Measurements from ENCODE around the gene RGPD8. TPM values are rescaled to one million over a fixed set of nuclear protein-coding genes. Genes with fewer than 3 reads are reported as not detected.

Gene RGPD8
- total RNA-seq, 1 donor from 2014 or later = 3.5 TPM

GRCh38 chr2:112322919-112323318 is 110.5 kb downstream of the RGPD8 start:
- ATAC-seq = no peak

DNA sequence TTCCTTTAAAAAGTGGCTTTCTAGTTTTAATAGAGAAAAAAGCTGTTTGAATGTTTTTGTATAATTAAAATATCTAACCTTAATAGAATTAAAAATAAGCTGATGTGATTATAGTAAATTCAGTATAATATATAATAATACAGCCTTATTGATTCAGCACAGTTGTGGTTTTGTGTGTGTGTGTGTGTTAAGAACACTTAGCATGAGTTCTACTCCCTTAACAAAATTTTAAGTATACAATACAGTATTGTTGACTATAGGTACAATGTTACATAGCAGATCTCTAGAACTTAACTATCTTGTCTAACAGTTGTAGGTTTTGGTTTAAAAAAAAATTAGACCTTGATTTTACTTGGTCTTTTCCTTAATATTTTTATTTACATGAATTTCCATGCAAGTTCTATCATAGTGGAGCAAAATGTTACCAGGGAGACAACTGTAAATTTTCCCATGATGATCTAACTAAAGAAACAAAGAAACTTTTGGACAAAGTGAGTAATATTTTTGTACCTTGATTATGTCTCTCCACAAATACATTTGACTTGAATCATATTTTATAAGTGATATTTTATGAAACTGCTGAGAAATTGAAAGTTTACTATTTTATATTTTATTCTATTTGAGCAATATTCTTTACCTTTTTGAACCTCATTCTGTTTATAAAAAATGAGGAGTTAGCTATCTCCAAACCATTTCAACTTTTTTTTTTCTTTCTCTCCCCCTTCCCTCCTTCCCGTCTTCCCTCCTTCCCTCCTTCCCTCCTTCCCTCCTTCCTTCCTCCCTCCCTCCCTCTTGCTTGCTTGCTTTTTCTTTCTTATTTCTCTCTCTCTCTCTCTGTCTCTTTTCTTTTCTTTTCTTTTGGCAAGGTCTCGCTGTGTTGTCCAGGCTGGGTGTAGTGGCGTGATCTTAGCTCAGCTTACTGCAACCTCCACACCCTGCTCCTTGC is 111.8 kb downstream of the RGPD8 start:
- no peak for ATAC-seq

Other genes starting within 250 kb of the RGPD8 start
- 9.4 TPM for gene ZC3H8, start 178.6 kb downstream of the RGPD8 start, total RNA-seq
- gene ZC3H6, start 158.0 kb downstream of the RGPD8 start, total RNA-seq = 4.9 TPM
- 21.6 TPM for gene TTL, start 48.5 kb upstream of the RGPD8 start, total RNA-seq
- 23.5 TPM for gene POLR1B, start 108.8 kb upstream of the RGPD8 start, total RNA-seq
- 41.5 TPM for gene CHCHD5, start 151.0 kb upstream of the RGPD8 start, total RNA-seq
- gene SLC20A1, start 212.3 kb upstream of the RGPD8 start, total RNA-seq = 18.5 TPM